GM18511 (cell line): ENCODE measurements around the gene AP5Z1.
A peak's percentile ranks its signal among the peaks of the same experiment; 100 is the strongest.
"Not testable (repeated sequence)": the region's sequence is repeated elsewhere in the genome, so short reads cannot be mapped to it uniquely, and the experiment has no call there.

Experiments used
- ATAC-seq: cut with Tn5 transposase; IDR thresholded peaks from one replicate; pipeline ENCODE4 v1.9.1; 2021; ENCODE audit warnings: mild to moderate bottlenecking, moderate library complexity; ENCODE audit not compliant: unreplicated experiment

The AP5Z1 gene

DNA sequence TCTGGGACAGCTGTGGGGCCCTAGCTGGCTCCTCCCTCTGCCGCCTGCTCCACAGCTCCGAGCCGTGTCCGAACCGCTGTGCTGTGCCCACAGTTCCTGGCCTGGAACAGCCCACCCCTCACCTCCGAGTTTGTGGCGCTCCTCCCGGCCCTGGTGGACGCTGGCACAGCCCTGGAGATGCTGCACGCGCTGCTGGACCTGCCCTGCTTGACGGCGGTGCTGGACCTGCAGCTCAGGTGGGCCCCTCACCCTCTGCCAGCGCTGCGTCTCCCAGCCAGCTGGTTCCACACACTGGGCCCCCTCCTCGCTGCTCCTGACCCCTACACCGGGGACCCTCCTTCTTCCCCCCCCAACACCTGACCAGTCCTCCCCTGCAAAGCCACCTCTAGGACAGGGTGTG is 12.1 kb downstream of the AP5Z1 start:
- ATAC-seq, result no peak

DNA sequence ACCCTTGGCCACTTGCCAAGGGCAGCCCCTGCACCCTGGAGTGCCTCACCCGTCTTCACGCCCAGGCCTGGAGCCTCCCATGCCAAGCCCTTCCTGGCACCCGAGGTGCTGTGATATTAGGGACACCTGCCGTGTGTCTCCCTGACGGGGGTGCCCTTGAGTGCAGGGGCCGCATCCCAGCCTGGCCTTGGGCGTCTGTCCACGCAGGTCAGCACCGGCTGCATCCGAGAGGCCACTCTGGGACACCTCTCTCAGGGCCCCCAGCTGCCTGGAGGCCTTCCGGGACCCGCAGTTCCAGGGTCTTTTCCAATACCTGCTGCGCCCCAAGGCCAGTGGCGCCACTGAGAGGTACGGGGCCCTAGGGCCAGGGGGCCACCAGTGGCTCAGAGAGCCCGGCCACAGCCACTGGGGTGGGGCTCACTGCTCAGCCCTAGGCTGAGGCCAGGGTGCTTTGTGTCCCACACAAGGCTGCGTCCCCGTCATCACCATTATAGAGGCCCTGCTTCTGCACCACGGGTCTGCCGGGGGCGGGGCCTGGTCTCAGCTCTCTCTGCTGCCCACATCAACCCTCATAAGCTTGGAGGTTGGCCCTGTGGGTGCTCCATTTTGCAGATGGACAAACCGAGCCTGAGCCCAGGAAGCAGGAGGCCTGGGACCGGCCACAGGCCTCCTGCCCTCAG is 12.7 kb downstream of the AP5Z1 start:
- ATAC-seq, result no peak

DNA sequence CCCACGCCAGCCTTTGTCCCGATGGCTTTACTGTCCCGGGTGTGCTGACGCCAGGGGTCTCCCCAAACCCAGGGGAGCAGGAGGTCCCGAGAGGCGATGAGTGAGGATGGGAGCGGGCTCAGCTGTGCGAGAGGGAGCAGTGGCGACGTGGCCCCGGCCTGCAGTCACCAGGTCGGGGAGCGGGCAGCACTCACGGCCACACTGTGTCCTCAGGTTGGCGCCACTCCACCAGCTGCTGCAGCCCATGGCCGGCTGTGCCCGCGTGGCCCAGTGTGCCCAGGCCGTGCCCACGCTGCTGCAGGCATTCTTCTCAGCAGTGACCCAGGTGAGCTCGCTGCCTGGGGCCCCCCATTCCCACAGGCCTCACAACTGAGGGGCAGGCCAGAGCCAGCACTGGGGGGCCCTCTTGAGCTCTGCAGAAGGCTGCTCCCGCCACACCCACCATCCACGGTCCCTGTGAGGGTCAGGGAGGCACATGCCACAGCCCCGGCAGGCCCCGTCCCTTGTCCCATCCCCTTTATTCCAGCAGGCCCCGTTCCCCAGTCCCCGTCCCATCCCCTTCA is 13.3 kb downstream of the AP5Z1 start:
- no peak for ATAC-seq

DNA sequence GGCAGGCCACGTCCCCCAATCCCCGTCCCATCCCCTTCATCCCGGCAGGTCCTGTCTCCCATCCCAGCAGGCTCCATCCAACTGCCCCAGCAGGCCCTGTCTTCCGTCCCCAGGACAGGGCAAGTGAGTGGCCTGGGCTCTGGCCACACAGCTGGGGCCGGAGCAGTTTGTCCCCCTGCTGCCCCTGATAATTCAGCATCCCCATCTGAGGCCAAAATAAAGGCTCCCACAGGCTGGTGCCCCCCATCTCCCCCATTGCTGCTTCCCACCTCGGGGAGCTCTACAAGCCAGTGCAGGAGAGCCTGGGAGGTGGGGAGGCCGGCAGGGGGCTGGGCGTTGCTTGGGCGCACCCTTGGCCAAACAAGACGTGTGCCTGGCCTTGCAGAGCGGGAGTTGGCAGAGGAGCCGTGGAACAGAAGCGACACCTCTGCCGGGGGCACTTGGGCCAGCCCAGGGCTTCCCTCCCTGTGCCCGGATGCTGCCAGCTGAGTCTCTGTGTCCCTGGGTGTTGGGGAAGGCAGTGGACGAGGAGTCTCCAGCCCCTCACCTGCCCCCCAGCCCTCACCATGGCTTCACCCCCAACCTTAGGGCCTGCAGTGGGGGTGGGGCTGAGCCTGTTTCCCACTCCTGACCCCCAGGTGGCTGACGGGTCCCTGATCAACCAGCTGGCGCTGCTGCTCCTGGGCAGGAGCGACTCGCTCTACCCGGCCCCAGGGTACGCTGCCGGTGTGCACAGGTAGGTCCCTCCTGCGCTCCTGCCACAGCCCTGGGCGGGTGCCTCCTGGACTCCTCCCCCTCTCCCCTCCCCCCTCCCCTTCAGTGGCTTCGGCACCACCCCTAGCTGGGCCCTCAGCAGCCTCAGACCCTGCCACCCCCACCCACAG is 14.0 kb downstream of the AP5Z1 start:
- no peak for ATAC-seq

DNA sequence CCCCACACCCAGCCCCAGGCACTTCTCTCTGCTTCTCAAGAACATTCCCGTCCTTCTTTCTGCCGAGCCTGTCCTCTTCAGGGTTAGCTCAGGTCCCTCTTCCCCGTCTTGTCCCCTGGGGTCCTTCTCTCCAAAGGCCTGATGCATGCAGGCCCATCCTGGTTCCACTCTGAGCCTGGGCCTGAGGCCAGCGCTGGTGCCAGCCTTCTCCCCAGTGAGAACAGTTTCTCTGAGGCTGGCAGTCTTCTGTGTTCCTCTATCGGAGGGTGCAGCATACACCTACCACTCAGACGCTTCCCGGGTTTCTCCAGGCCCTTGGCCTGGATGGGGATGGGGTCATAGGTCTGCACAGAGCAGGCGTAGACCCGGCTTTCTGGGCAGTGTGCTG is 14.6 kb downstream of the AP5Z1 start:
- ATAC-seq, result no peak

DNA sequence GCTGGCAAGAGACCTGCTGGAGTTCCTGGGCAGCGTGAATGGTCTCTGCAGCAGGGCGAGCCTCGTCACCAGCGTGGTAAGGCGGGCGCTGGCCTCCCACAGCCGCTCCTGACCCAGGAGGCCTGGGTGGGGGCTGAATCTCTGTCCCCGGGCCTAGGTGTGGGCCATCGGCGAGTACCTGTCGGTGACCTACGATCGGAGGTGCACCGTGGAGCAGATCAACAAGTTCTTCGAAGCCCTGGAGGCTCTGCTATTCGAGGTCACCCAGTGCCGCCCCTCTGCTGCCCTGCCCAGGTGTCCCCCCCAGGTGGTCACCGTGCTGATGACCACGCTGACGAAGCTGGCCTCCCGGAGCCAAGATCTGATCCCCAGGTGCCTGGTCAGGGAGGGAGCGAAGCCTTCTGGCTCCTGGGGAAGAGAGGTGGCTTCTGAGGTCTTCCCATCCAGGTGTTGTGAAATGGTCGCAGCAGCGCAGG is 15.1 kb downstream of the AP5Z1 start:
- no peak for ATAC-seq

DNA sequence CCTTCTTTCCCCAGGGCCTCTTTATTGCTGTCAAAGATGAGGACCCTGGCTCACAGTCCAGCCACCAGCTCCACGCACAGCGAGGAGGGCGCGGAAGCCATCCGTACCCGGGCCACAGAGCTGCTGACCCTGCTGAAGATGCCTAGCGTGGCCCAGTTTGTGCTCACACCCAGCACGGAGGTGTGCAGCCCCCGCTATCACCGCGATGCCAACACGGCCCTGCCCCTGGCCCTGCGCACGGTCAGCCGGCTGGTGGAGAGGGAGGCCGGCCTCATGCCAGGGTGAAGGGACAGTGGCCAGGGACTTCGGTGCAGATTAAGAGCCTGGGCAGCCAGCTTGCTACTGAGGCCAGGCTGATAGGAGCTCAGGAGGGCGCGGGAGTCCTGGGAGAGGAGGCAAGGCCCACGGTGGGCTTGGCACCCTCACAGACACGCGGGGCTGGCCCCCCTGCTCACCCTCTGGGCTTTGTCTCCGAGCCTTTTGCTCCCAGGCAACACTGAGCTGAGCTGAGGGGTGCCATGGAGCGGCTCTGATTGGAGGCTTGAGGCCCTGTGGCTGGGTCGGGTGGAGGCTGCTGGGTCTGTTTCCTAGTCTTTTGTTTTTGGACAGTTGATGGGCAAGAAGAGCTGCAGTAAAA is 15.8 kb downstream of the AP5Z1 start:
- no peak for ATAC-seq

DNA sequence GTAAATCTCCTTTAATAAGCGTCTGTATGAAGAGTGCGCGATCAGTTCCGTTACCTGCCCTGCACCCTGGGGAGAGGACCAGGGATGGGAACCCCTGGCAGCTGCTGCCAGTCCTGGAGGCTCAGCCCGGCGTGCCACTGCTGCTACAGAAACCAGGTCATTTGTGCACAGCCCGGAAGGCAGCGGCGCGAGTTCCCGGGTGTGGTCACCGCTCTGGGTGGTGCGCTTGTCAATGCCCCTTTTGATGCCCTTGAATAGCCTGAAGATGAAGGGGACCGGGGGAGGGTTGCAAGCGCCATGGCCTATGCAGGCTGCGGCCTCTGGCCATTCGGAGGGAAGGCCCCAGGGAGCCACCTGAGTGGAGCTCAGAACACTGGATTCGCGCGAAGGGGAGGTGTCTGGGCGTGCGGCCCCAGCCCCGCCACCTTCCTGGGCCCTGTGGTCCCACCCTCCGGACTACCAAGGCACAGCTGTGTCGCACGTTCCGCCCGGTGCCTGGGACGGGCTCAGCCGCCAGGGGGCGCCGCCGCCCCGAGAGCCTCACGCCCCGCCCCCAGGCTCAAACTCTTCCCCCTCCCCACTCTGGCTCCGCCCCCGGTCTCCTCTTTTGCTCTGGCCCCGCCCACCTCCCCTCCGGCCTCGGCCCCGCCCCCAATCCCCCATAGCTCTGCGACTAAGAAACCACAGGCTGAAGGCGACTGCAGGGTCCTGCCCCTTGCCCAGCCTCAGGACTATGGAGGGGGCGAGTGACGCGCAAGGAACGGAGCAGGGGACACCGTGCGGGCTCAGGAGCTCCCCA is 16.5 kb downstream of the AP5Z1 start:
- no peak for ATAC-seq

DNA sequence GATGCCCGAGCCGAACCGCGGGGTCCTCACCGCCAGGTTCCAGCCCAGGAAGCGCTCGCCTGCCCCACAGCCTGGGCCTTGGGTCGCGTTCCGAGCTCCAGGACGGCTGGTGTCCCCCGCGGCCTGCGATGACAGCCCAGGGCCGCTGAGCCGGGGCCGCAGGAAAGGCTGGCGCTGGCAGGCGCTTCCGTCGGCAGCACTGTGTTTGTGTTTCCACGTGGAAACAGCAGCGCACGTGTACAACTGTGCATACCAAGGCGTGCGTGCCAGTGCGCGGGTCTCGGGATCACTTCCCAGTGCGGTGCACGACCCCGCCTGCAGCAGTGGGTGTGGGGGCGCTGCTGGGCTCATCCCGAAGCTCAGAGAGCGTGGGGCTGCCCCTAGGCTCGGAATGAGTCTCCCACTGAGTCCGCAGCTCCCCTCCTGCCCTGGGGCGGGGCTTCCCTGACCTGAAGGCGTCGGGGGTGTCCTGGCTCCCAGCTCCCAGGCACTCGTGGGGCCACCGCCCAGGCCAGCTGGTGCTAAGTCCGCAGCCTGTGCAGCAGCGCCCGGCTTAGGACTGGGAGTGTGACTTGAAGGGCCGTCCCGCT is 17.2 kb downstream of the AP5Z1 start:
- ATAC-seq, result no peak

DNA sequence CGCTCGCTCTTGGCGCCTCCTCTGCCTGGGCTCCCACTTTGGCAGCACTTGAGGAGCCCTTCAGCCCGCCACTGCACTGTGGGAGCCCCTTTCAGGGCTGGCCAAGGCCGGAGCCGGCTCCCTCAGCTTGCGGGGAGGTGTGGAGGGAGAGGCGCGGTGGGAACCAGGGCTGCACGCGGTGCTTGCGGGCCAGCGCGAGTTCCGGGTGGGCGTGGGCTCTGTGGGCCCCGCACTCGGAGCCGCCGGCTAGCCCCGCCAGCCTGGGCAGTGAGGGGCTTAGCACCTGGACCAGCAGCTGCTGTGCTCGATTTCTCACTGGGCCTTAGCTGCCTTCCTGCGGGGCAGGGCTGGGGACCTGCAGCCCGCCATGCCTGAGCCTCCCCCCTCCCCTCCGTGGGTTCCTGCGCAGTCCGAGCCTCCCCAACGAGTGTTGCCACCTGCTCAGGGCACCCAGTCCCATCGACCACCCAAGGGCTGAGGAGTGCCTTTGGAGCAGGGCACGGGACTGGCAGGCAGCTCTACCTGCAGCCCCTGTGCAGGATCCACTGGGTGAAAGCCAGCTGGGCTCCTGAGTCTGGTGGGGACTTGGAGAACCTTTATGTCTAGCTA is 18.1 kb downstream of the AP5Z1 start:
- not testable (repeated sequence) for ATAC-seq

DNA sequence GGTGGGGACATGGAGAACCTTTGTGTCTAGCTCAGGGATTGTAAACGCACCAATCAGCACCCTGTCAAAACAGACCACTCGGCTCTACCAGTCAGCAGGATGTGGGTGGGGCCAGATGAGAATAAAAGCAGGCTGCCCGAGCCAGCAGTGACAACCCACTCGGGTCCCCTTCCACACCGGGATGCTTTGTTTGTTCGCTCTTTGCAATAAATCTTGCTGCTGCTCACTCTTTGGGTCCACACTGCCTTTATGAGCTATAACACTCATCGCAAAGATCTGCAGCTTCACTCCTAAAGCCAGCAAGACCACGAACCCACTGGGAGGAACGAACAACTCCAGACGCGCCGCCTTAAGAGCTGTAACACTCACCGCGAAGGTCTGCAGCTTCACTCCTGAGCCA is 18.7 kb downstream of the AP5Z1 start:
- ATAC-seq, result not testable (repeated sequence)

DNA sequence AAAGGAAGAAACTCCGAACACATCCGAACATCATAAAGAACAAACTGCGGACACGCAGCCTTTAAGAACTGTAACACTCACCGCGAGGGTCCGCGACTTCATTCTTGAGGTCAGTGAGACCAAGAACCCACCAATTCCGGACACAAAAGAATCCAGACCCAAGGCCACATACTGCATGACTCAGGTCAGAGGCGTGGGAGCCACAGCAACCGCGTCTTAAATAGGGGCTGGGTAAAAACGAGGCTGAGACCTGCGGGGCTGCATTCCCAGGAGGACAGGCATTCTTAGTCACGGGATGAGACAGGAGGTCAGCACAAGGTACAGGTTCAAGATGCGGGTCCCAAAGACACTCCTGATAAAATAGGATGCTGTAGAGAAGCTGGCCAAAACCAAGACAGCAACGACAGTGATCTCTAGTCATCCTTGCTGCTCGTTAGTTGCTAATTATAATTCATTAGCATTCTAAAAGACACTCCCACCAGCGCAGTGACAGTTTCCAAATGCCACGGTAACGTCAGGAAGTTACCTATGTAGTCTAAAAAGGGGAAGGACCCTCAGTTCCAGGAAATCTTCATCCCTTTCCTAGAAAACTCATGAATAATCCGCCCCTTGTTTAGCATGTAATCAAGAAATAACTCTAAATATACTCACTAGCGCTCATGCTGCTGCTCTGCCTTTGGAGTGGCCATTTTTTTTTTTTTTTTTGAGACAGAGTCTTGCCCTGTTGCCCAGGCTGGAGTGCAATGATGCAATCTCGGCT is 19.3 kb downstream of the AP5Z1 start:
- ATAC-seq, result no peak

DNA sequence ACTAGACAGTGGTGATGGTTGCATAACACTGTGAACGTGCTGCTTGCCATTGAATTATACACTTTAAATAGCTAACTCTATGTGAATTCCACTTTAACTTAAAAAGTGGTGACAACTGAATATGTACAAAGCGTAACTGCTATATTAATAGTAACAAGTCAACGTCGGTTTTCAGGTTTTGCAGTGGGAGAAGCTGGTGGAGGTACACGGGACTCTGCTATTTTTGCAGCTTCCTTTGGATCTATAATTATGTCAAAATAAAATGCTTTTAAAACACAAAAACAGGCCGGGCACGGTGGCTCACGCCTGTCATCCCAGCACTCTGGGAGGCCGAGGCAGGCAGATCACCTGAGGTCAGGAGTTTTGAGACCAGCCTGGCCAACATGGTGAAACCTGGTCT is 21.0 kb downstream of the AP5Z1 start:
- no peak for ATAC-seq

DNA sequence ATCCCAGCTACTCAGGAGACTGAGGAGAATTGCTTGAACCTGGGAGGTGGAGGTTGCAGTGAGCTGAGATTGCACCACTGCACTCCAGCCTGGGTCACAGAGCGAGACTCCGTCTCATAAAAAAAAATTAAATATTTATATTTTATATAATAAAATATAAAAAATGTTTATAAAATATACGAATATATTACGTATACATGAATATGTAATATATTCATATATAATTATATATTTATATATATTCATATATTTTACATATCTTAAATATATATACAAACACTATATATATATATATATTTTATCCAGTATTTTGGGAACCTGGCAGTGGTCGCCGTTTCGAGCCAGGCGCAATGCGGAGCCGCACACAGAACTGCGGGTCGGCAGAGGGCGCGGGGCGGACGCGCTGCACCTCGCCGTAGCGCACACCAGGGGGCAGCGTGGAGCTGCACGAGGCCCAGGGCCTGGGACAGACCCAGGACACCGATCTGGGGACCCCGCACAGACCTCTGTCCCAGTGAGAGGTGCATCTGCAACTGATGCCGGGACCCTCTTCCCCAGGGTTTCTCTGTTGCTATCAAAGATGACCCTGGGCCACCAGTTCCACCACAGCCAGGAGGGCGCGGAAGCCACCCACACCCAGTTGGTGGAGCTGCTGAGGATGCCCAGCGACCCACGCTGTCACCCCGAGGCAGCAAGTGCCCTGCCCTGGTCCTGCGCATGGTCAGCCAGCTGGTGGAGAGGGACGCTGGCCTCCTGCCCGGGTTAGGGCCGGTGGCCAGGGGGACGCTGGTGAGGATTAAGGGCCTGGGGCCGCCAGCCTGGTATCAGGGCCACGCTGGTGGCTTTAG is 22.7 kb downstream of the AP5Z1 start:
- peak; percentile 75 for ATAC-seq

DNA sequence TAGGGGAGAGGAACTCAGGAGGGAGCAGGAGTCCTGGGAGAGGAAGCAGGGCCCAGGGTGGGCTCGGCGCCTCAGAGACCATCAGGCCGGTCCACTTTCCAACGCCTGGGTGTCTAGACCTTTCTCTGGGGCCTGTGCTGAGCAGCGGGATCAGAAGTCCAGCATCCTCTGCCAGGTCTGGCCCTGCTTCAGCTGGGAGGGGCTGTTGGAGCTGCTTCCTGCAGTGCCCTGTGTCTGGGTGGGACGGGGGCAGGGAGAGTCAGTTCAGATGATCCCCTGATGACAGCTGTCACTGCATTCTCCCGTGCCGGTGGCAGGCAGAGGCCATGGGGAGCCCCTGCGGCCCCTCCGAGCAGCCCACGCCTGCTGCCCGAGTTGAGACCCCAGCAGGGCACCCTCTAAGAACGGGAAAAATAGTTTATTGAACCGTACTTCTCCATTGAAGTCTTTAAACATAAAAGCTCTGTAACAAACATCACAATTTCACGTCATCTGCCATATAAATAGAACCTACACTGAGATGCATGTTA is 23.3 kb downstream of the AP5Z1 start:
- ATAC-seq, result no peak

DNA sequence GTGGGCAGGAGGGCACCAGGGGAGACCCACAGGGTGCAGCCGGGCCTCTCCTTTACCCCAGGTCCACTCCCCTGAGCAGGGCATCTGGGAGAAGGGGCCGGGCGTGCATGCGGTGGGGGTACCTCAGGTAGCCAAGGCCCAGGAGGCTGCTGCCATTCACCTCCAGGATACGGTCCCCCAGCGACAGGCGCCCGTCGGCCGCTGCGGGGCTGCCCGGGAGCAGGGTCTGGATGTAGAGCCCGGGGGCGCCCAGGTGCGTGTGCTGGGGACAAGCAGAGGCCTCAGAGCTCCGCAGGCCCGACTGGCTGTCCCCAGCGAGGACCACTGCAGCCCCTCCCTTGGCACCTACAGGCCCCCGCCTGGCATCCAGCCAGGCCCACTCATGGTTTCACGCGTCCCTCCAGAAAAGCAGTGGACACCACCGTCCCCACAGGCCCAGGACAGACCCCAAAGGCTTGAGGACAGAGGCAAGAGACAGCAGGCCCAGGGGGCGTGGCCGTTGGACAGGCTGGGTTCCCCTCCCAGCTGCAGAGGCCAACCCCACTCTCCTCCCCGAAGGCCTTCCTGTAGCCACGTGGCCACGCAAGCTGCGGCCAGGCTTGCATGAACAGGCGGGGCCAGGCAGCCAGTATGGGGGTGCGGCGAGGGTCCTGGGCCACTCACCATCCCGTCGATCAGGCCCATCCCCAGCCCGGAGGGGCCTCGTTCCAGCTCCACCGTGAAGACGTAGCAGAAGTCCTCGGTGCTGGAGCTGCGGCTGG is 24.3 kb downstream of the AP5Z1 start:
- no peak for ATAC-seq

DNA sequence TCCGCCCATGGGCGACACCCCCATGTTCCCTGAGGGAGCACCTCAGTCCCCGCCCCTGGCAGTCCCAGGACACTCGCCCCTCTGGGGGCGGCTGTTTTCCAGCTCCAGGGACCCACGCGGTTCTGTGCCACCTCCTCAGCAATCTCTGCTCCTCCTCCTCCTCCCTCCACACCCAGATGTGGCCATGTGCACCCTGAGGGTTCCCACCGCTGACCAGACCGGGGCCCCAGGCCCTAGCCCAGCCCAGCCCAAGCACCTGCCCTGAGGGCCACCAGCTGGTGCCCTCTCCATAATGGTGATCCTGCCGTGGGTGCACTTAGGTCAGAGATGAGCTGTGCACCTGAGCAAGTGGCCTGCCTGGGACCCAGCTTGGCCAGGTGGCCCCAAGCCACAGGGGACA is 25.1 kb downstream of the AP5Z1 start:
- ATAC-seq, result no peak
